ENCODE measurements around the gene CHRNB2. TPM values are rescaled to one million over a fixed set of nuclear protein-coding genes. Genes with fewer than 3 reads are reported as not detected.

Gene CHRNB2
- total RNA-seq, 2 experiments from 2014 or later: not detected

GRCh38 chr1:154546264-154547063, 21.1 kb upstream of the CHRNB2 start:
- ATAC-seq (peak; percentile 86), DNase-seq (peak; percentile 69)
- peaks cover 9% of the 10 kb centered on the region for H3K4me1 Mint-ChIP-seq
- peaks cover 4% of the 10 kb centered on the region for H3K27me3 Mint-ChIP-seq
- peaks cover 25% of the 10 kb centered on the region for H3K36me3 Mint-ChIP-seq
- H3K27ac Mint-ChIP-seq: no peak overlapping the region
- CTCF ChIA-PET: interaction anchor here (0.7 to 4.6 kb wide), 22 partner anchors 10 to 332 kb away, joined by 3 to 78 read pairs (median 4); partner anchors contain the start of gene UBE2Q1
- no peak overlapping the region for H3K4me3 Mint-ChIP-seq
- H3K9me3 Mint-ChIP-seq (ENCODE audit: low read depth): no peaks in the 10 kb centered on the region

- Mint-ChIP-seq H3K36me3 (peaks cover 31% of the 10 kb centered on the region), H3K27ac (no peak overlapping the region), H3K4me3 (no peak overlapping the region), H3K4me1 (peaks cover 9% of the 10 kb centered on the region), H3K9me3 (ENCODE audit: low read depth) (no peaks in the 10 kb centered on the region), H3K27me3 (peaks cover 2% of the 10 kb centered on the region)
- CTCF ChIA-PET: interaction anchor here (0.7 to 4.6 kb wide), 21 partner anchors 9 to 332 kb away, joined by 3 to 78 read pairs (median 4); partner anchors contain the start of gene UBE2Q1
- DNase-seq (no peak), ATAC-seq (no peak)
Measured at GRCh38 chr1:154547105-154547732, 20.4 kb upstream of the CHRNB2 start.

GRCh38 chr1:154548028-154548427, 19.6 kb upstream of the CHRNB2 start:
- CTCF ChIA-PET: interaction anchor here (0.7 to 4.6 kb wide), 3 partner anchors 12 to 82 kb away, joined by 3 to 78 read pairs (median 5); no protein-coding TSS in a partner anchor
- no peak for ATAC-seq
- H3K27me3 Mint-ChIP-seq: no peaks in the 10 kb centered on the region

GRCh38 chr1:154549202-154549770, 18.3 kb upstream of the CHRNB2 start:
- Mint-ChIP-seq H3K27ac (no peak overlapping the region), H3K9me3 (ENCODE audit: low read depth) (no peaks in the 10 kb centered on the region), H3K36me3 (peaks cover 46% of the 10 kb centered on the region), H3K4me1 (peaks cover 9% of the 10 kb centered on the region), H3K4me3 (no peak overlapping the region), H3K27me3 (no peaks in the 10 kb centered on the region)
- ATAC-seq: no peak
- no peak for DNase-seq
- CTCF ChIA-PET: interaction anchor here (2.0 to 4.6 kb wide), 2 partner anchors 69 to 70 kb away, joined by 12 to 78 read pairs; no protein-coding TSS in a partner anchor

More at GRCh38 chr1:154548028-154548427, 19.6 kb upstream of the CHRNB2 start:
- no peak for DNase-seq
- Mint-ChIP-seq H3K27ac (no peak overlapping the region), H3K9me3 (ENCODE audit: low read depth) (no peaks in the 10 kb centered on the region), H3K36me3 (peaks cover 36% of the 10 kb centered on the region), H3K4me1 (peaks cover 9% of the 10 kb centered on the region), H3K4me3 (no peak overlapping the region)

GRCh38 chr1:154550070-154550469, 17.5 kb upstream of the CHRNB2 start:
- H3K27me3 Mint-ChIP-seq: no peaks in the 10 kb centered on the region
- no peaks in the 10 kb centered on the region for H3K9me3 Mint-ChIP-seq (ENCODE audit: low read depth)
- H3K36me3 Mint-ChIP-seq: peaks cover 51% of the 10 kb centered on the region
- no peak for DNase-seq
- H3K4me3 Mint-ChIP-seq: no peak overlapping the region
- CTCF ChIA-PET: interaction anchor here (2.0 kb wide), 1 partner anchor 71 kb away, joined by 12 read pairs; no protein-coding TSS in a partner anchor
- ATAC-seq: no peak
- H3K27ac Mint-ChIP-seq: no peak overlapping the region
- H3K4me1 Mint-ChIP-seq: peaks cover 9% of the 10 kb centered on the region

GRCh38 chr1:154550657-154551056, 16.9 kb upstream of the CHRNB2 start:
- CTCF ChIA-PET: interaction anchor here (2.0 kb wide), 1 partner anchor 71 kb away, joined by 12 read pairs; no protein-coding TSS in a partner anchor
- Mint-ChIP-seq H3K27ac (no peak overlapping the region), H3K4me1 (peaks cover 11% of the 10 kb centered on the region), H3K9me3 (ENCODE audit: low read depth) (no peaks in the 10 kb centered on the region), H3K27me3 (no peaks in the 10 kb centered on the region), H3K36me3 (peaks cover 57% of the 10 kb centered on the region), H3K4me3 (no peak overlapping the region)
- no peak for DNase-seq
- no peak for ATAC-seq

- H3K27ac Mint-ChIP-seq: no peak overlapping the region
- DNase-seq (no peak), ATAC-seq (no peak)
- no peaks in the 10 kb centered on the region for H3K9me3 Mint-ChIP-seq (ENCODE audit: low read depth)
- H3K27me3 Mint-ChIP-seq: no peaks in the 10 kb centered on the region
- H3K36me3 Mint-ChIP-seq: peaks cover 59% of the 10 kb centered on the region
- peaks cover 18% of the 10 kb centered on the region for H3K4me1 Mint-ChIP-seq
- CTCF ChIA-PET: no interaction called here
- H3K4me3 Mint-ChIP-seq: no peak overlapping the region
Measured at GRCh38 chr1:154551474-154551873, 16.1 kb upstream of the CHRNB2 start.

- H3K9me3 Mint-ChIP-seq (ENCODE audit: low read depth): no peaks in the 10 kb centered on the region
- no peaks in the 10 kb centered on the region for H3K27me3 Mint-ChIP-seq
- H3K36me3 Mint-ChIP-seq: peaks cover 59% of the 10 kb centered on the region
- no peak for ATAC-seq
- H3K27ac Mint-ChIP-seq: no peak overlapping the region
- CTCF ChIA-PET: interaction anchor here (1.7 kb wide), 1 partner anchor 73 kb away, joined by 9 read pairs; no protein-coding TSS in a partner anchor
- no peak for DNase-seq
- no peak overlapping the region for H3K4me3 Mint-ChIP-seq
- peaks cover 22% of the 10 kb centered on the region for H3K4me1 Mint-ChIP-seq
Measured at GRCh38 chr1:154552036-154552435, 15.5 kb upstream of the CHRNB2 start.

GRCh38 chr1:154553056-154554030, 14.2 kb upstream of the CHRNB2 start:
- H3K27me3 Mint-ChIP-seq: no peaks in the 10 kb centered on the region

GRCh38 chr1:154556422-154556821, 11.2 kb upstream of the CHRNB2 start:
- CTCF ChIA-PET: interaction anchor here (0.9 to 4.2 kb wide), 5 partner anchors 10 to 535 kb away, joined by 3 to 19 read pairs (median 5); no protein-coding TSS in a partner anchor
- H3K4me1 Mint-ChIP-seq: peaks cover 27% of the 10 kb centered on the region
- peaks cover 42% of the 10 kb centered on the region for H3K36me3 Mint-ChIP-seq
- no peak for DNase-seq
- H3K27me3 Mint-ChIP-seq: no peaks in the 10 kb centered on the region
- H3K27ac Mint-ChIP-seq: peak overlapping the region; percentile 51
- ATAC-seq: no peak
- no peaks in the 10 kb centered on the region for H3K9me3 Mint-ChIP-seq (ENCODE audit: low read depth)
- H3K4me3 Mint-ChIP-seq: peak overlapping the region; percentile 86

More at GRCh38 chr1:154553056-154554030, 14.2 kb upstream of the CHRNB2 start:
- no peak overlapping the region for H3K27ac Mint-ChIP-seq
- ATAC-seq: no peak
- DNase-seq: no peak
- H3K4me1 Mint-ChIP-seq: peaks cover 28% of the 10 kb centered on the region
- H3K9me3 Mint-ChIP-seq (ENCODE audit: low read depth): no peaks in the 10 kb centered on the region
- CTCF ChIA-PET: interaction anchor here (1.7 kb wide), 1 partner anchor 74 kb away, joined by 9 read pairs; no protein-coding TSS in a partner anchor
- no peak overlapping the region for H3K4me3 Mint-ChIP-seq
- H3K36me3 Mint-ChIP-seq: peaks cover 66% of the 10 kb centered on the region

- H3K4me1 Mint-ChIP-seq: peaks cover 27% of the 10 kb centered on the region
- peaks cover 36% of the 10 kb centered on the region for H3K36me3 Mint-ChIP-seq
- DNase-seq: no peak
- no peak for ATAC-seq
- H3K4me3 Mint-ChIP-seq: peak overlapping the region; percentile 86
- no peaks in the 10 kb centered on the region for H3K27me3 Mint-ChIP-seq
- peak overlapping the region; percentile 84 for H3K27ac Mint-ChIP-seq
- H3K9me3 Mint-ChIP-seq (ENCODE audit: low read depth): no peaks in the 10 kb centered on the region
- CTCF ChIA-PET: interaction anchor here (0.7 to 4.2 kb wide), 5 partner anchors 11 to 528 kb away, joined by 3 to 19 read pairs (median 5); no protein-coding TSS in a partner anchor
Measured at GRCh38 chr1:154557248-154557938, 10.2 kb upstream of the CHRNB2 start.
